A673 (cell line): ENCODE measurements around the gene ATG4B. TPM values are rescaled to one million over a fixed set of nuclear protein-coding genes. Genes with fewer than 3 reads are reported as not detected.

ENCODE experiments used
- BruUV-seq: library from RNA; stranded (reverse); fragments of 400-500 nt; replicated peaks from 2 replicates; lab custom pipeline; 2021; lab: Mats Ljungman, UMichigan
- CTCF ChIA-PET: fragments of 300-600 bp; sonication (Branson Sonifier 250); formaldehyde crosslinking; loops from one replicate; lab custom pipeline; 2022; ENCODE audit warnings: antibody characterized with exemption; lab: Charles Lee
- POLR2A ChIA-PET: fragments of 300-600 bp; sonication (Branson Sonifier 250); formaldehyde crosslinking; loops from one replicate; lab custom pipeline; 2022; ENCODE audit warnings: antibody characterized with exemption; ENCODE audit not compliant: low non-redundant PET; lab: Charles Lee
- DNase-seq: peaks from one replicate; pipeline ENCODE4 v3.0.0-alpha.2; 2015; ENCODE audit warnings: low spot score
- H3K27ac ChIP-seq: fragments of 200-600 bp; sonication (generic); 2 replicates; pipeline ENCODE4 v1.5.1; 2016; ENCODE audit warnings: mixed run types, low read depth, mild to moderate bottlenecking, mixed read lengths, antibody characterized with exemption, low read length; ENCODE audit not compliant: poor library complexity, severe bottlenecking
- H3K27me3 ChIP-seq: fragments of 200-600 bp; sonication (generic); replicated peaks from 2 replicates; pipeline ENCODE4 v1.6.1; 2017; ENCODE audit warnings: mixed run types, low read depth, mild to moderate bottlenecking, mixed read lengths, antibody characterized with exemption, low read length; ENCODE audit not compliant: insufficient read depth, poor library complexity
- H3K36me3 ChIP-seq: fragments of 200-600 bp; sonication (generic); 2 replicates; pipeline ENCODE4 v1.6.1; 2016; ENCODE audit warnings: mixed run types, mild to moderate bottlenecking, mixed read lengths, antibody characterized with exemption, low read length; ENCODE audit not compliant: insufficient read depth, poor library complexity, severe bottlenecking
- H3K4me1 ChIP-seq: fragments of 200-600 bp; sonication (generic); 2 replicates; pipeline ENCODE4 v1.6.1; 2017; ENCODE audit warnings: mixed run types, mild to moderate bottlenecking, mixed read lengths, antibody characterized with exemption, low read length; ENCODE audit not compliant: insufficient read depth, poor library complexity, severe bottlenecking
- H3K4me3 ChIP-seq: fragments of 200-600 bp; sonication (generic); 2 replicates; pipeline ENCODE4 v1.5.1; 2016; ENCODE audit warnings: low read depth, mixed run types, mild to moderate bottlenecking, mixed read lengths, low read length; ENCODE audit not compliant: poor library complexity, severe bottlenecking
- H3K9me3 ChIP-seq: fragments of 200-600 bp; sonication (generic); 2 replicates; pipeline ENCODE4 v1.6.1; 2016; ENCODE audit warnings: mixed run types, low read depth, mild to moderate bottlenecking, mixed read lengths, antibody characterized with exemption, low read length; ENCODE audit not compliant: poor library complexity, severe bottlenecking
- CTCF ChIP-seq: fragments of 300-800, 200-600 bp; sonication (generic); conservative IDR thresholded peaks from 2 replicates; pipeline ENCODE4 v1.5.1; 2017; ENCODE audit warnings: low read depth, mild to moderate bottlenecking, antibody characterized with exemption, low read length, moderate library complexity, mixed read lengths
- EZH2 ChIP-seq: fragments of 200-600 bp; sonication (generic); IDR thresholded peaks from 2 replicates; pipeline ENCODE4 v1.6.1; 2017; ENCODE audit warnings: borderline replicate concordance, low read depth, mild to moderate bottlenecking, mixed read lengths, antibody characterized with exemption, low read length; ENCODE audit not compliant: poor library complexity, severe bottlenecking
- intact Hi-C: fragments of 100-400 bp; cut with micrococcal nuclease; formaldehyde crosslinking; loops from one replicate; pipeline ENCODE4 v1.10.0; 2022; ENCODE audit not compliant: unreplicated experiment
- total RNA-seq: library from RNA; stranded (reverse); gene quantifications from 2 replicates; pipeline ENCODE4 v1.2.3, GENCODE V29; 2021

The ATG4B gene
- total RNA-seq, 1 experiment from 2014 or later, result 102 TPM

- H3K27me3 ChIP-seq, result no peaks in the 10 kb centered on the region
- CTCF ChIA-PET, result no interaction called here
- H3K9me3 ChIP-seq, result no peaks in the 10 kb centered on the region
- H3K27ac ChIP-seq, result no peak overlapping the region
- POLR2A ChIA-PET, result no interaction called here
- no peaks in the 10 kb centered on the region for H3K4me1 ChIP-seq
- H3K4me3 ChIP-seq, result no peak overlapping the region
- no peak for DNase-seq
- BruUV-seq, result no TSS peak
- TF ChIP-seq CTCF (no peak), EZH2 (no peak)
- peaks cover 44% of the 10 kb centered on the region for H3K36me3 ChIP-seq
- intact Hi-C loops, result no loop called here
These were observed 15.2 kb downstream of the ATG4B start for GRCh38 chr2:241652722-241653121.

- TF ChIP-seq CTCF (no peak), EZH2 (no peak)
- H3K4me1 ChIP-seq, result no peaks in the 10 kb centered on the region
- H3K27me3 ChIP-seq, result no peaks in the 10 kb centered on the region
- no peak overlapping the region for H3K27ac ChIP-seq
- intact Hi-C loops, result no loop called here
- no peaks in the 10 kb centered on the region for H3K9me3 ChIP-seq
- H3K4me3 ChIP-seq, result no peak overlapping the region
- BruUV-seq, result no TSS peak
- no peak for DNase-seq
- CTCF ChIA-PET, result no interaction called here
- peaks cover 44% of the 10 kb centered on the region for H3K36me3 ChIP-seq
- POLR2A ChIA-PET, result no interaction called here
These were observed 15.8 kb downstream of the ATG4B start for GRCh38 chr2:241653210-241653750.

GRCh38 chr2:241654551-241654950 is 17.1 kb downstream of the ATG4B start:
- intact Hi-C loops, result no loop called here
- Histone ChIP-seq H3K27ac (no peak overlapping the region), H3K27me3 (no peaks in the 10 kb centered on the region), H3K4me3 (no peak overlapping the region), H3K9me3 (no peaks in the 10 kb centered on the region), H3K36me3 (peaks cover 53% of the 10 kb centered on the region), H3K4me1 (no peaks in the 10 kb centered on the region)
- no TSS peak for BruUV-seq
- DNase-seq, result no peak
- TF ChIP-seq EZH2, result no peak
- no peak for TF ChIP-seq CTCF
- ChIA-PET POLR2A (no interaction called here), CTCF (no interaction called here)
